ENCODE results near the gene RHBDF2.
A peak's percentile ranks its signal among the peaks of the same experiment; 100 is the strongest.

Gene RHBDF2

GRCh38 chr17:76452660-76453430 lies 48.4 kb downstream of the RHBDF2 start, which contains the start of gene UBE2O:
UBE2O (minus strand) TSS chr17:76453152; CDS start chr17:76453141, 11 bp downstream.
- peak; percentile 79 to 88 (median 84) for DNase-seq

GRCh38 chr17:76452127-76452659 lies 49.0 kb downstream of the RHBDF2 start:
- no peak for DNase-seq

- DNase-seq, result no peak
Observed at GRCh38 chr17:76451506-76451905, 49.7 kb downstream of the RHBDF2 start.

DNA sequence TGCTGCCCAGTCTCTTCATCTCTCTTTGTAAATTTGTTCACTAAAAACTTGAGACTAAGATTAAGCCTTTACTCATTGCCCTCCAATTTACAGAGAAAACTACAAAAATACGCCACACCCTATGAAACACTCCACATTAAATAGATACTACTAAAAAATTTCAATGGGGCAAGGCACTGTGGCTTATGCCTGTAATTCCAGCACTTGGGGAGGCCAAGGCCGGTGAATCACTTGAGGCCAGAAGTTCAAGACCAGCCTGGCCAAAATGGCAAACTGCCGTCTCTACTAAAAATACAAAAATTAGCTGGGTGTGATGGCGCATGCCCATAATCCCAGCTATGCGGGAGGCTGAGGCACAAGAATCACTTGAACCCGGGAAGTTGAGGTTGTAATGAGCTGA lies 52.1 kb downstream of the RHBDF2 start:
- no peak for DNase-seq

DNA sequence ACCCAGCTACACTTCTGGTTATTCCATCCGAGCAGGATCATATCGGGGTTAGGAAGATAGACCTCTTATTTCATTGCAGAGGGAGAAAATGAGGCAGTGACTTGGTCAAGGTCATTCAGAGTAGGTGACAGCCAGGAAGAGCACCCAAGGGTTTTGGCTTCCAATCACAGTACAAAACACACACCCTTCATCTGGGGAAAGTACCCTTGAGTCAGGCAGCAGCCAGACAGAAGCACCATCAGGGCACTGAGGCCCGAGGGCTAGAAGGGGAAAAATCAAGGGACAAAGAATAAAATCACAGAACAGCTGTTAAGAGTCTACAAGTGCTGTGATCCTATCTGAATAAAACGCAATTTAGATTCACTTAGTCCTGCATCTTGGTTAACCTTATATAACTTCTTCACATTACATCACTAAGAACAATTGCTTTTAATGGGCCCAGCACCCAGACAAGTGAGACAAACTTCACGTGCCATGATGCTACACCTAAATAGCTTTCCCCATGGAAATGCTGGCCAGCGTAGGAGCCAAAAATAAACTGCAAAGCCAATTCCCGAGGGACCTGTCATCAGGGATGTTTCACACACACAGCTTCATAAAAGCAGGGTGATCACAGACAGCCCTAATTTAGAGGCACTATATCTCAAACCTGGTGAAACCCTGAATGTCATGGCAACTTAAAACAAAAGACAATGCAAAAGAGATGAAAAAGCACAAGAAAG lies 53.1 kb downstream of the RHBDF2 start:
- no peak for DNase-seq

DNA sequence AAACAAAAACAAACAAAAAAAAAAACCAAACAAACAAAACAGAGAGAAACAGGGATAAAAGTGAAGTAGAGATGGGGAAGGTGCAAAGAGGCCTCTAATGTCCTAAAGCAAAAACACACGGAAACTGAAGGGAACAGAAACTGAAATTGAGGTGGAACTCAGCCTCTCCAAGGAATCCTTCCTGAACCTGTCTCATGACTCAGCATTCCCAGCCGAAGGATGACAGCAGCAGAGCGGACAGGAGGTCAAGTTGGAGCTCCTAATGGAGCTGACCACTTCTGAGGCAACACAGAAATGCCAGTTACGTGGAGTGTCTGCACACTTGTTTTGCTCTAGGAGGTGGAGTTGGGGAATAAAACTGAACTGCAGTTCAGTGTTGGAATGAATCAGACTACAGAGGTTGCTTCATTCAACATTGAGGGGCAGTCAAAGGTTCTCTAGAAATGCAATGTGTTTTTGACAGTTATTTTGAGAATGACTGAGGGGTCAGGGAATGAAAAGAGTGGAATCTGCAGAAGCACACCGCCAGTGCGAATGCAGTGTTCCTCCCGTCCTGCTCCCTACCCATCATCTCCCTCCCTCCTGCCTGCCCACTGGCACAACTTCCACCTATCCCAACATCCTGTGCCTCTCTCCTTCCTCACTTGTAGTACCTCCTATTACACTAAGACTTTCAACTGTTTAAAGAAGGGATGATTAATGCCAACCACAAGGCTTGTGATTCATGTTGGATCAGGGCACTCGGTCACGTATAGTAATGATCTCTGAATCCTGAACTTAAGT lies 54.6 kb downstream of the RHBDF2 start:
- DNase-seq, result no peak

DNA sequence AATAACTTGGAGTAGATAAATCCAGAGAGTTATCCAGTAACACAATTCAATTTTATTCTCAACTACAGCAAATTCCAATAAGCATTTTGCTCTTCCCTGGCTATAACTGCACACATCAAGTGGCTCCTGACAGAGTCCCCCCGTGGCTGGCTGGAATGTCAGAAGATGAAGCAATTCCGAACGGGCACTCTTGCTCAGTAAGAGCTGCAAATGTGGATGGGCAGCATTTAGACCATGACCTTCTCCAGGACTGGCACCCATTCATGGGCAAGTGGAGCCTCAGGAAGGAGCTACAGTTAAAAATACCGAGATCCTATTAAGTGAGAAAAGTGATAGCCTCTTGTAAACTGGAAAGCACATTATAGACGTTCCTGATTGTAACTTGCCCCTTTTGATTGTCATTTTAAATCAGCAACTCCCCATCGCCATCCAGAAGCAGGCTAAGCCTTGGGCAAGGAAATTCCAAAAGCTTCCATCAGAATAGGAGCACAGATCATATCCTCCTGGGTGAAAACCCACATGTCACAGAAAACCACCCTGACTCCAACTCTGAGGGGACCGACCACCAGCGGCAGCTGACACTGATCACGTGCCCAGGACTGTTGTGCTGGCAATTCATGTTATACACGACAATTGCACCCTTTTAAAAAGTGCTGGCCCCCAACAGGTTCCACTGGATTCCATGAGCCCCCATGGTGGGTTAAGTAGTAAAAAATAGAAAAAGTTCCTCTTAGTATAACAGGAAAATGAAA lies 55.4 kb downstream of the RHBDF2 start:
- no peak for DNase-seq

- DNase-seq, result no peak
Observed at GRCh38 chr17:76444518-76445311, 56.5 kb downstream of the RHBDF2 start.

GRCh38 chr17:76442341-76443338 lies 58.6 kb downstream of the RHBDF2 start:
- DNase-seq, result no peak

DNA sequence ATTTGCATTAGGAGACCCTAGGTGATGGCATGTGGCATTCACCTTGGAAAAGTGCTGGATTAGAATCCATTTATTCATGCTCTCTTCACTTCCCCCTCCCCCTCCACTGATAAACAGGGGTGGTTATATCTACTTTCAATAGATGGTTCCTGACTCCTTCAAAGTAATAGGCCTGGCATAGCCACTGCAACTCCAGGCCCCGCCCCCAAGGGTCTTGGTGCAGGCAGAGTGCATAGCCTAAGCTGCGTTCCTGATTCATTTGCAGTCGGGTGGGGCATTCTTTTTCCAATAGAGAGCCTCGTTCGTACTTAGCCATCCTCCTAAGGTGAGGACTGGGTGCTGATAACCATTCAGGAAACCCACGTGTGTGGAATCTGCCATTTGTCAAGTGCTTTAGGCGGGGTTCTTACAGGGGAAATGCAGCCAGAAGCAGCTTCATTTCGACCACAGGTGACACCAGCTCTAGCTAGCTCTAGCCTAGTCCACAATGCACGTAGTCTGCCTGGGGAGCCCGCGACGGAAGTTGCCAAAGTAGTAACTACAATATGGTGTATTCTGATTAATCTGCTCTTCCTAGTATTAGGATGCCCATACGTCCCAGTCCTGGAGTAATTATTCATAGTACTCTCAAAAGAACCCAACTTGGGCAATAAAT lies 59.4 kb downstream of the RHBDF2 start:
- no peak for DNase-seq

GRCh38 chr17:76440751-76441362 lies 60.4 kb downstream of the RHBDF2 start:
- DNase-seq, result no peak

DNA sequence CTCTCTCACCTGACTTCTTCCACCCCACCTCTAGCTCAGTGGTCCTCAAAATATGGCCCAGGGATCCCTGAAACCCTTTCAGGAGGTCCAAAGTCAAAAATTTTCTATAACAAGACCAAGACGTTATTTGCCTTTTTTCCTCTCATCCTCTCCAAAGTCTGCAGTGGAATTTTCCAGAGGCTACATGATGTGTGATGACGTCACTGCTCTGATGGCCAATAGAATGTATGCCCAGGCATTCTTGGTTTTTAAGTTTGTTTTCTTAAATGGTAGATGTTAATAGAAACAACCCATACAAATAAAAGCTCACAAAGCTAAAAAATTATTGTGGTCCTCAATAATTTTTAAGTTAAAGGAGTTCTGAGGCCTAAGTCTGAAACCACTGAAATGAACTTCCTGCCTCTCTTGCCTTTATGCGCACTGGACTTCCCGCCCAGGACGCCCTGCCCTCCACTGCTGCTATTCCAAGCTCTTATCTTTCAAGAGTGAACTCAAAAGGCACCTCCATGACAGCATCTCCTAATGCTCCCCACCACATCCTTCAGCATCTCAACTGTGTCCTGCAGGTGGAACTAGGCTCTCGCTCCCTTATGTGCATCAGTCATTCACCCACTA lies 61.8 kb downstream of the RHBDF2 start:
- DNase-seq, result no peak

- no peak for DNase-seq
Observed at GRCh38 chr17:76438906-76439305, 62.3 kb downstream of the RHBDF2 start.

- DNase-seq, result no peak
Observed at GRCh38 chr17:76437467-76438402, 63.5 kb downstream of the RHBDF2 start.

DNA sequence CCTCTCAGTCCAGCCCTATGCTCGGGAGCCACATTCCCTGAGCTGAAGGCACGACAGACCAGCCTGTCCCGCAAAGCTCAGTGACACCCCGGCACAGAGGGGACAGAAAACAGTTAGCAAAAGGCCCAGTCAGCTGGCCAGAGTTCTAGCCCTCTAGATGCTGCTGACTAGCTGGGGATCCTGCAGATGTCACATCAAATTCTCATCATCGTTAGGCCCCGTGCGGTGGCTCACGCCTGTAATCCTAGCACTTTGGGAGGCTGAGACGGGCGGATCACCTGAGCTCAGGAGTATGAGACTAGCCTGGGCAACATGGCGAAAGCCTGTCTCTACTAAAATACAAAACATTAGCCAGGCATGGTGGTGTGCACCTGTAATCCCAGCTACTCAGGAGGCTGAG lies 65.5 kb downstream of the RHBDF2 start:
- DNase-seq, result no peak

- DNase-seq, result no peak
Observed at GRCh38 chr17:76434870-76435269, 66.4 kb downstream of the RHBDF2 start.

- no peak for DNase-seq
Observed at GRCh38 chr17:76433693-76434092, 67.5 kb downstream of the RHBDF2 start.
